Thoracic aorta (tissue), 2 donors: Measurements from ENCODE around the gene MLLT10. TPM values are rescaled to one million over a fixed set of nuclear protein-coding genes. Genes with fewer than 3 reads are reported as not detected.

Experiments used
- ATAC-seq: fragments of 150-250 bp; one replicate; pipeline ENCODE4 v1.8.0; 2017; ENCODE audit warnings: low read depth; ENCODE audit not compliant: insufficient number of reproducible peaks, low FRiP score
- DNase-seq: peaks from one replicate; pipeline ENCODE4 v3.0.0-alpha.2; 2020; ENCODE audit warnings: low spot score
- H3K27ac ChIP-seq, 2 donors: fragments of 200-600 bp; sonication (generic); 1 replicate in 1 of 2; 2 replicates in 1 of 2; pipeline ENCODE4 v1.5.1; 2016; ENCODE audit warnings: mild to moderate bottlenecking in 2 of 2, moderate library complexity in 2 of 2
- H3K27me3 ChIP-seq: fragments of 200-600 bp; sonication (generic); replicated peaks from 2 replicates; pipeline ENCODE4 v1.6.0; 2016; ENCODE audit warnings: mild to moderate bottlenecking; ENCODE audit not compliant: insufficient read depth
- H3K36me3 ChIP-seq: fragments of 200-600 bp; sonication (generic); one replicate; pipeline ENCODE4 v1.5.1; 2016
- H3K4me1 ChIP-seq, 2 donors: fragments of 200-600 bp; sonication (generic); 1 replicate in 1 of 2; 2 replicates in 1 of 2; pipeline versions ENCODE4 v1.5.1 to v1.6.0; 2016; ENCODE audit warnings: low read depth in 2 of 2, mild to moderate bottlenecking in 1 of 2; ENCODE audit not compliant: control insufficient read depth in 1 of 2
- H3K4me3 ChIP-seq: fragments of 200-600 bp; sonication (generic); 2 replicates; pipeline ENCODE4 v1.5.1; 2016; ENCODE audit warnings: mild to moderate bottlenecking
- H3K9me3 ChIP-seq: fragments of 200-600 bp; sonication (generic); 2 replicates; pipeline ENCODE4 v1.5.1; 2016
- total RNA-seq, 2 donors: library from RNA; depleted of rRNA; stranded (reverse); fragments of >200 nt; gene quantifications; one replicate each; pipeline versions ENCODE4 v1.1.0 to v1.2.3, GENCODE V29; 2016
- TF ChIP-seq, protein P1 (sequence below): fragments of 200-600 bp; sonication (generic); IDR thresholded peaks from one replicate; pipeline ENCODE4 v1.5.1; 2019; ENCODE audit warnings: antibody characterized with exemption

The MLLT10 gene
- total RNA-seq, 2 donors from 2014 or later: 35.1 to 54.7 TPM

DNA sequence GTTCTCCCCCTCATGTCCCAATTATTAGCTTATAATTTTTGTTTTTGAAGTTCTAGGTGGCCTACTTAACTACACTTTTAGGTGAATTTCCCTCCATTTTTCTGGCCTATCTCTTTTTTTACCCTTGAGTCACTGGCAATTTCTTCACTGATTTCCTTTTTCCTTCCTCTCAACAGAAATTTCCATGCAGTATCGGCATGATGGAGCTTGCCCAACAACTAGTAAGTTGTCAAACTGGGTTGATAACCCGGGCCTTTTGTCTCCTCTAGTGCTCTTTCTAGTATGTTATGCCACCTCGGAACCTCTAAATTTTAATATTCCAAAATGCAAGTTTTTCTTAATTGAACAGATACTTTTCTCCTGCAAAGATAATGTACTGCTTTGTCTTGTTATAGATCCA, 147.1 kb downstream of the MLLT10 start:
- Histone ChIP-seq H3K4me1 (peaks cover 0 to 3% of the 10 kb centered on the region in 2 donors), H3K27me3 (no peaks in the 10 kb centered on the region), H3K36me3 (no peaks in the 10 kb centered on the region), H3K4me3 (no peak overlapping the region), H3K9me3 (no peaks in the 10 kb centered on the region), H3K27ac (no peak overlapping the region)
- no peak for ATAC-seq
- TF ChIP-seq, protein P1, sequence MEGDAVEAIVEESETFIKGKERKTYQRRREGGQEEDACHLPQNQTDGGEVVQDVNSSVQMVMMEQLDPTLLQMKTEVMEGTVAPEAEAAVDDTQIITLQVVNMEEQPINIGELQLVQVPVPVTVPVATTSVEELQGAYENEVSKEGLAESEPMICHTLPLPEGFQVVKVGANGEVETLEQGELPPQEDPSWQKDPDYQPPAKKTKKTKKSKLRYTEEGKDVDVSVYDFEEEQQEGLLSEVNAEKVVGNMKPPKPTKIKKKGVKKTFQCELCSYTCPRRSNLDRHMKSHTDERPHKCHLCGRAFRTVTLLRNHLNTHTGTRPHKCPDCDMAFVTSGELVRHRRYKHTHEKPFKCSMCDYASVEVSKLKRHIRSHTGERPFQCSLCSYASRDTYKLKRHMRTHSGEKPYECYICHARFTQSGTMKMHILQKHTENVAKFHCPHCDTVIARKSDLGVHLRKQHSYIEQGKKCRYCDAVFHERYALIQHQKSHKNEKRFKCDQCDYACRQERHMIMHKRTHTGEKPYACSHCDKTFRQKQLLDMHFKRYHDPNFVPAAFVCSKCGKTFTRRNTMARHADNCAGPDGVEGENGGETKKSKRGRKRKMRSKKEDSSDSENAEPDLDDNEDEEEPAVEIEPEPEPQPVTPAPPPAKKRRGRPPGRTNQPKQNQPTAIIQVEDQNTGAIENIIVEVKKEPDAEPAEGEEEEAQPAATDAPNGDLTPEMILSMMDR: no peak
- DNase-seq: no peak

- TF ChIP-seq, protein P1: no peak
- no peaks in the 10 kb centered on the region for H3K4me1 ChIP-seq
- ATAC-seq: no peak
- no peaks in the 10 kb centered on the region for H3K9me3 ChIP-seq
- no peak overlapping the region for H3K27ac ChIP-seq
- DNase-seq: no peak
- no peak overlapping the region for H3K4me3 ChIP-seq
- no peaks in the 10 kb centered on the region for H3K27me3 ChIP-seq
- no peaks in the 10 kb centered on the region for H3K36me3 ChIP-seq
These were observed 153.4 kb downstream of the MLLT10 start for GRCh38 chr10:21687266-21688008.

GRCh38 chr10:21688009-21688332, 153.9 kb downstream of the MLLT10 start:
- ATAC-seq (no peak), DNase-seq (no peak)
- no peaks in the 10 kb centered on the region for H3K36me3 ChIP-seq
- H3K27ac ChIP-seq: no peak overlapping the region
- no peaks in the 10 kb centered on the region for H3K4me1 ChIP-seq
- TF ChIP-seq, protein P1: no peak
- no peaks in the 10 kb centered on the region for H3K9me3 ChIP-seq
- no peak overlapping the region for H3K4me3 ChIP-seq
- no peaks in the 10 kb centered on the region for H3K27me3 ChIP-seq

GRCh38 chr10:21688870-21689269, 154.8 kb downstream of the MLLT10 start:
- Histone ChIP-seq H3K27me3 (no peaks in the 10 kb centered on the region), H3K36me3 (no peaks in the 10 kb centered on the region), H3K27ac (no peak overlapping the region), H3K9me3 (no peaks in the 10 kb centered on the region), H3K4me1 (no peaks in the 10 kb centered on the region), H3K4me3 (no peak overlapping the region)
- DNase-seq: no peak
- ATAC-seq: no peak
- TF ChIP-seq, protein P1: no peak

DNA sequence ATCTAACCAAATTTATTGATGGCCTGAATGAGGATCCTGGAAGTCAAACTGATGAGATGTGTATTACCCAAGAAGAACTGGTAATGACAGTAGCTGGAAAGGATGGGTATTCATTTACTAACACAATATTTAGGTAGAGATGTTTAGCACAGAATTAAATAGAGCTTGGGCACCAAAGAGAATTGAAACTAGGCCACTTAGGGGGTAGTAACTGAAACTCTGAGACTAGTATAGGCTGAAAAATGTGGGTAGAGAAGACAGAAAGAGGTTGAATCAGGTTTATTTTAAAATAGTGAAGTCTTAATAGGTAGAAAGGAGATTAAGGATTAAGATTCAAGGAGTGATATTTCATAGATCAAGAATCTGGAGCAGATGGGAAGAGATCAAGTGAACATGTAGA, 155.8 kb downstream of the MLLT10 start:
- peaks cover 0 to 6% of the 10 kb centered on the region in 2 donors for H3K4me1 ChIP-seq
- no peaks in the 10 kb centered on the region for H3K27me3 ChIP-seq
- H3K4me3 ChIP-seq: no peak overlapping the region
- TF ChIP-seq, protein P1: no peak
- no peak for DNase-seq
- H3K27ac ChIP-seq: no peak overlapping the region
- ATAC-seq: no peak
- H3K9me3 ChIP-seq: no peaks in the 10 kb centered on the region
- no peaks in the 10 kb centered on the region for H3K36me3 ChIP-seq
